RPMI7951 (cell line): ENCODE data around the gene PTCH1. TPM values are rescaled to one million over a fixed set of nuclear protein-coding genes. Genes with fewer than 3 reads are reported as not detected.

ENCODE experiments used
- DNase-seq: peaks from one replicate; pipeline ENCODE4 v3.0.0-alpha.2; 2012; ENCODE audit warnings: low read depth
- total RNA-seq: library from RNA; depleted of rRNA; stranded (reverse); fragments of >200 nt; shearing (Covaris generic); gene quantifications from 2 replicates; pipeline ENCODE4 v1.2.3, GENCODE V29; 2014

Gene PTCH1
- total RNA-seq, 1 experiment from 2014 or later: 2.2 TPM

GRCh38 chr9:95440447-95440846, 76.3 kb downstream of the PTCH1 start:
- no peak for DNase-seq

- no peak for DNase-seq
These were observed 78.0 kb downstream of the PTCH1 start for GRCh38 chr9:95438561-95439357.

- DNase-seq: no peak
These were observed 79.2 kb downstream of the PTCH1 start for GRCh38 chr9:95437559-95437958.

GRCh38 chr9:95436416-95436815, 80.4 kb downstream of the PTCH1 start:
- no peak for DNase-seq

GRCh38 chr9:95435074-95435728, 81.6 kb downstream of the PTCH1 start:
- DNase-seq: no peak

GRCh38 chr9:95434116-95435073, 82.4 kb downstream of the PTCH1 start:
- DNase-seq: no peak

- DNase-seq: no peak
These were observed 83.5 kb downstream of the PTCH1 start for GRCh38 chr9:95433096-95433819.

GRCh38 chr9:95431286-95431685, 85.5 kb downstream of the PTCH1 start:
- DNase-seq: no peak

- DNase-seq: no peak
These were observed 86.7 kb downstream of the PTCH1 start for GRCh38 chr9:95429948-95430620.

- no peak for DNase-seq
These were observed 87.7 kb downstream of the PTCH1 start for GRCh38 chr9:95429096-95429495.

- peak; percentile 18 for DNase-seq
These were observed 90.7 kb downstream of the PTCH1 start for GRCh38 chr9:95425910-95426551.

GRCh38 chr9:95422650-95423049, 94.1 kb downstream of the PTCH1 start:
- DNase-seq: no peak

GRCh38 chr9:95420518-95420917, 96.3 kb downstream of the PTCH1 start:
- DNase-seq: no peak

GRCh38 chr9:95419444-95419843, 97.3 kb downstream of the PTCH1 start:
- DNase-seq: no peak

GRCh38 chr9:95415158-95415557, 101.6 kb downstream of the PTCH1 start:
- DNase-seq: peak; percentile 11

- no peak for DNase-seq
These were observed 103.0 kb downstream of the PTCH1 start for GRCh38 chr9:95413793-95414192.

GRCh38 chr9:95411054-95411892, 105.5 kb downstream of the PTCH1 start:
- DNase-seq: no peak

- peak; percentile 58 for DNase-seq
These were observed 106.9 kb downstream of the PTCH1 start for GRCh38 chr9:95409650-95410426.

GRCh38 chr9:95407524-95407923, 109.2 kb downstream of the PTCH1 start:
- no peak for DNase-seq
